OCI-M1 (cell line): ENCODE measurements around the gene GALNS.
"Not testable (repeated sequence)": the region's sequence is repeated elsewhere in the genome, so short reads cannot be mapped to it uniquely, and the experiment has no call there.

Experiments
- DNase-seq: peaks from one replicate; lab custom pipeline; 2025; lab: John Stamatoyannopoulos, UW

Gene GALNS

GRCh38 chr16:88804552-88805339 is 52.0 kb downstream of the GALNS start:
- no peak for DNase-seq

- no peak for DNase-seq
Measured at GRCh38 chr16:88804173-88804551, 52.6 kb downstream of the GALNS start.

GRCh38 chr16:88803264-88803987 is 53.3 kb downstream of the GALNS start, which contains the start of gene CDT1:
TSS of gene CDT1 (plus strand) at chr16:88803789. CDS start at chr16:88803832, 43 bp downstream.
- peak; percentile 91 for DNase-seq

- DNase-seq: no peak
Measured at GRCh38 chr16:88800277-88800592, 56.5 kb downstream of the GALNS start.

GRCh38 chr16:88799569-88800276 is 57.0 kb downstream of the GALNS start:
- peak; percentile 95 for DNase-seq

- peak; percentile 63 for DNase-seq
Measured at GRCh38 chr16:88798772-88799455, 57.8 kb downstream of the GALNS start.

GRCh38 chr16:88798073-88798472 is 58.7 kb downstream of the GALNS start:
- DNase-seq: no peak

- DNase-seq: no peak
Measured at GRCh38 chr16:88796278-88796677, 60.5 kb downstream of the GALNS start.

GRCh38 chr16:88793251-88793954 is 63.3 kb downstream of the GALNS start:
- no peak for DNase-seq

- DNase-seq: no peak
Measured at GRCh38 chr16:88792668-88793250, 64.0 kb downstream of the GALNS start.

GRCh38 chr16:88792078-88792550 is 64.6 kb downstream of the GALNS start:
- DNase-seq: no peak

GRCh38 chr16:88790312-88791211 is 66.2 kb downstream of the GALNS start:
- peak; percentile 81 for DNase-seq

- no peak for DNase-seq
Measured at GRCh38 chr16:88789594-88789993, 67.2 kb downstream of the GALNS start.

- not testable (repeated sequence) for DNase-seq
Measured at GRCh38 chr16:88788749-88789148, 68.0 kb downstream of the GALNS start.

- no peak for DNase-seq
Measured at GRCh38 chr16:88787579-88788314, 69.0 kb downstream of the GALNS start.

GRCh38 chr16:88785106-88785924 is 71.4 kb downstream of the GALNS start, which contains the start of gene PIEZO1:
TSS of gene PIEZO1 (minus strand) at chr16:88785220. CDS start at chr16:88784964, 256 bp downstream.
- peak; percentile 74 for DNase-seq

- no peak for DNase-seq
Measured at GRCh38 chr16:88784856-88785105, 72.0 kb downstream of the GALNS start.

GRCh38 chr16:88784074-88784855 is 72.5 kb downstream of the GALNS start:
- peak; percentile 74 for DNase-seq
